Lower leg skin (tissue), 3 donors: ENCODE data around the gene ANO7.

ENCODE experiments used
- CTCF ChIP-seq, 3 donors: fragments of 450-650 bp; IDR thresholded peaks; one replicate each; pipeline ENCODE4 v1.5.1; 2016; ENCODE audit warnings: antibody characterized with exemption in 3 of 3, mild to moderate bottlenecking in 3 of 3, moderate library complexity in 2 of 3
- POLR2A ChIP-seq, 2 donors: fragments of 450-650 bp; IDR thresholded peaks; one replicate each; pipeline ENCODE4 v1.6.1; 2016 to 2017; ENCODE audit warnings: antibody characterized with exemption in 2 of 2, mild to moderate bottlenecking in 1 of 2, moderate library complexity in 1 of 2

- TF ChIP-seq CTCF (IDR thresholded peaks at IDR 0.05), result no peak
- TF ChIP-seq POLR2A (IDR thresholded peaks at IDR 0.05), result no peak
Measured at GRCh38 chr2:241141214-241141770, 47.2 kb upstream of the ANO7 start.
